Testis (tissue), 2 donors: ENCODE data around the gene RSPH10B2.
"Not testable (repeated sequence)": the region's sequence is repeated elsewhere in the genome, so short reads cannot be mapped to it uniquely, and the experiment has no call there.

Experiments used
- POLR2A ChIP-seq: fragments of 450-650 bp; IDR thresholded peaks from one replicate; pipeline ENCODE4 v1.6.1; 2017; ENCODE audit warnings: antibody characterized with exemption, mild to moderate bottlenecking, moderate library complexity
- TF ChIP-seq, protein P1 (sequence below), 3 experiments: fragments of 450-650 bp in 2 of 3; fragments of 200-600 bp in 1 of 3; sonication (generic) in 1 of 3; IDR thresholded peaks; one replicate each; pipeline ENCODE4 v1.5.1; 2016 to 2019; ENCODE audit warnings: antibody characterized with exemption in 3 of 3, mild to moderate bottlenecking in 2 of 3, moderate library complexity in 1 of 3

GRCh38 chr7:6781581-6781980 is 27.7 kb downstream of the RSPH10B2 start:
- TF ChIP-seq, protein P1, sequence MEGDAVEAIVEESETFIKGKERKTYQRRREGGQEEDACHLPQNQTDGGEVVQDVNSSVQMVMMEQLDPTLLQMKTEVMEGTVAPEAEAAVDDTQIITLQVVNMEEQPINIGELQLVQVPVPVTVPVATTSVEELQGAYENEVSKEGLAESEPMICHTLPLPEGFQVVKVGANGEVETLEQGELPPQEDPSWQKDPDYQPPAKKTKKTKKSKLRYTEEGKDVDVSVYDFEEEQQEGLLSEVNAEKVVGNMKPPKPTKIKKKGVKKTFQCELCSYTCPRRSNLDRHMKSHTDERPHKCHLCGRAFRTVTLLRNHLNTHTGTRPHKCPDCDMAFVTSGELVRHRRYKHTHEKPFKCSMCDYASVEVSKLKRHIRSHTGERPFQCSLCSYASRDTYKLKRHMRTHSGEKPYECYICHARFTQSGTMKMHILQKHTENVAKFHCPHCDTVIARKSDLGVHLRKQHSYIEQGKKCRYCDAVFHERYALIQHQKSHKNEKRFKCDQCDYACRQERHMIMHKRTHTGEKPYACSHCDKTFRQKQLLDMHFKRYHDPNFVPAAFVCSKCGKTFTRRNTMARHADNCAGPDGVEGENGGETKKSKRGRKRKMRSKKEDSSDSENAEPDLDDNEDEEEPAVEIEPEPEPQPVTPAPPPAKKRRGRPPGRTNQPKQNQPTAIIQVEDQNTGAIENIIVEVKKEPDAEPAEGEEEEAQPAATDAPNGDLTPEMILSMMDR (IDR thresholded peaks at IDR 0.05) = not testable (repeated sequence)
- TF ChIP-seq POLR2A = not testable (repeated sequence)
